Neuronal stem cell (in vitro differentiated cells): ENCODE data around the gene MARCKSL1.

ENCODE experiments used
- DNase-seq: peaks from one replicate; pipeline ENCODE4 v3.0.0-alpha.2; 2013; ENCODE audit warnings: low spot score
- H2AFZ ChIP-seq: one replicate; pipeline ENCODE4 v1.6.1; 2013; ENCODE audit warnings: mild to moderate bottlenecking, low read length, inconsistent platforms
- H2AK5ac ChIP-seq: 2 replicates; pipeline ENCODE4 v1.6.1; 2013; ENCODE audit warnings: low read depth, mild to moderate bottlenecking, inconsistent platforms, low read length, moderate library complexity, mixed read lengths
- H2BK120ac ChIP-seq: 2 replicates; pipeline ENCODE4 v1.6.1; 2013; ENCODE audit warnings: low read depth, mild to moderate bottlenecking, inconsistent platforms, low read length, moderate library complexity, mixed read lengths
- H2BK12ac ChIP-seq: one replicate; pipeline ENCODE4 v1.6.1; 2013; ENCODE audit warnings: low read length, inconsistent platforms
- H2BK15ac ChIP-seq: 2 replicates; pipeline ENCODE4 v1.6.1; 2013; ENCODE audit warnings: mild to moderate bottlenecking, low read length, inconsistent platforms, mixed read lengths
- H2BK5ac ChIP-seq: one replicate; pipeline ENCODE4 v1.6.1; 2013; ENCODE audit warnings: inconsistent platforms, mild to moderate bottlenecking, low read length, moderate library complexity
- H3K14ac ChIP-seq: one replicate; pipeline ENCODE4 v1.6.1; 2013; ENCODE audit warnings: low read length, inconsistent platforms
- H3K18ac ChIP-seq: 2 replicates; pipeline ENCODE4 v1.6.1; 2013; ENCODE audit warnings: low read length, inconsistent platforms
- H3K23ac ChIP-seq: 2 replicates; pipeline ENCODE4 v1.6.1; 2013; ENCODE audit warnings: low read depth, mild to moderate bottlenecking, mixed read lengths, low read length, inconsistent platforms; ENCODE audit not compliant: poor library complexity
- H3K27ac ChIP-seq: replicated peaks from 3 replicates; pipeline ENCODE4 v1.5.1; 2013; ENCODE audit warnings: low read length, inconsistent platforms
- H3K27me3 ChIP-seq, 3 experiments: 2 replicates each; pipeline ENCODE4 v1.6.1; 2013; ENCODE audit warnings: low read length in 3 of 3, mild to moderate bottlenecking in 2 of 3, inconsistent platforms in 1 of 3, low read depth in 1 of 3, mixed read lengths in 1 of 3, moderate library complexity in 1 of 3; ENCODE audit not compliant: control insufficient read depth in 3 of 3, insufficient read depth in 3 of 3
- H3K36me3 ChIP-seq, 2 donors: replicated peaks in 1 of 2; 2 replicates each; pipeline ENCODE4 v1.6.1; 2013; ENCODE audit warnings: low read length in 2 of 2; ENCODE audit not compliant: control insufficient read depth in 2 of 2, insufficient read depth in 2 of 2
- H3K4ac ChIP-seq: 2 replicates; pipeline ENCODE4 v1.6.1; 2013; ENCODE audit warnings: inconsistent platforms, mild to moderate bottlenecking, low read length, moderate library complexity
- H3K4me1 ChIP-seq, 2 donors: 1 replicate in 1 of 2; 2 replicates in 1 of 2; pipeline ENCODE4 v1.6.1; 2013; ENCODE audit warnings: low read length in 2 of 2, low read depth in 1 of 2; ENCODE audit not compliant: control insufficient read depth in 2 of 2, insufficient read depth in 1 of 2
- H3K4me2 ChIP-seq: one replicate; pipeline ENCODE4 v1.6.1; 2013; ENCODE audit warnings: mild to moderate bottlenecking, low read length, inconsistent platforms; ENCODE audit not compliant: insufficient read depth, poor library complexity, severe bottlenecking
- H3K4me3 ChIP-seq, 2 donors: 2 replicates each; pipeline ENCODE4 v1.5.1; 2013; ENCODE audit warnings: low read length in 2 of 2, mild to moderate bottlenecking in 2 of 2, inconsistent platforms in 1 of 2, moderate library complexity in 1 of 2
- H3K79me1 ChIP-seq: one replicate; pipeline ENCODE4 v1.6.1; 2013; ENCODE audit warnings: low read depth, mild to moderate bottlenecking, inconsistent platforms, low read length, moderate library complexity
- H3K9ac ChIP-seq: one replicate; pipeline ENCODE4 v1.6.1; 2013; ENCODE audit warnings: mild to moderate bottlenecking, low read depth, low read length, inconsistent platforms; ENCODE audit not compliant: poor library complexity
- H3K9me3 ChIP-seq, 2 donors: replicated peaks in 1 of 2; 2 replicates each; pipeline versions ENCODE3 to v1.6.1; 2013; ENCODE audit warnings: low read length in 2 of 2, mild to moderate bottlenecking in 2 of 2, inconsistent platforms in 1 of 2, low read depth in 1 of 2, mixed read lengths in 1 of 2, moderate library complexity in 1 of 2; ENCODE audit not compliant: control insufficient read depth in 2 of 2, insufficient read depth in 1 of 2
- H4K8ac ChIP-seq: one replicate; pipeline ENCODE4 v1.6.1; 2013; ENCODE audit warnings: low read depth, mild to moderate bottlenecking, inconsistent platforms, low read length, moderate library complexity
- H4K91ac ChIP-seq: one replicate; pipeline ENCODE4 v1.6.1; 2013; ENCODE audit warnings: low read length, low read depth, mild to moderate bottlenecking, inconsistent platforms; ENCODE audit not compliant: poor library complexity
- WGBS, 2 donors: extraction: QIAGEN DNeasy Blood & Tissue Kit; methylation state at CpG; one replicate each; pipeline ENCODE4 v1.1.7; 2013; ENCODE audit warnings: missing lambda C conversion rate in 2 of 2, mixed read lengths in 1 of 2; ENCODE audit not compliant: insufficient read length in 2 of 2, insufficient replicate concordance in 1 of 2; ENCODE audit errors: extremely low coverage in 2 of 2; 5-methylcytosine and 5-hydroxymethylcytosine counted together

MARCKSL1 gene

DNA sequence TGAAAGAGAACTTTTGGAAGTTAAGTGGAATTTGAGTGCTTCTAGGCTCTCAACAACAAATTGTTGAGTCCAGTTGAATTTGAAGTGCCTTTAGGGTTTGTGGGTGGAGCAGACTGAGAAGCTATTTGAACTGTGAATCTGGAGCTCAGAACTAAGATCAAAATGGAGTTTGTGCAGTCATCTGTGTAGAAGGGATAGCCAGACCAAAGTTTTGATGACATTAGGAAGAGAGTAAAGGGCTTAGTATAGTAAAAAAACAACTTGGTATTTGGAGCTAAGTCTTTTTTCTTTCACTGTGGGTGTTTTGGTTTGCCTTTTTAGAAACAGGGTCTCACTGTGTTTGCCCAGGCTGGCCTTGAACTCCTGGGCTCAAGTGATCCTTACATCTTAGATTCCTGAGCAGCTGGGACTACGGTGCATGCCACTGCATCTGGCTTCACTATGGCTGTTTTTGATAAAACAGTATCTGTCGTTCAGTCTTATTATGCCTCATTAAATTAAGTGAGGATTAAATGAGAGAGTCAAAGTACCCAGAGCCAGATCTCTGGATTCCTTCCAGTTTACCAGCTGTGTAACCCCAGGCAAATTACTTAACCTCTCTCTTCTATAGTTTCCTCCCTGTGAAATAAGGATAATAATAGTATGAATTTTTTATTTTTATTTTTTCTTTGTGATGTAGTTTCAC is 24.2 kb downstream of the MARCKSL1 start:
- Histone ChIP-seq H2BK120ac (no peak overlapping the region), H3K14ac (no peak overlapping the region), H3K9ac (no peak overlapping the region), H3K4me3 (no peak overlapping the region), H4K91ac (no peak overlapping the region), H2BK5ac (no peak overlapping the region), H3K9me3 (no peaks in the 10 kb centered on the region), H2BK15ac (no peak overlapping the region), H4K8ac (no peak overlapping the region), H3K23ac (no peak overlapping the region), H3K27me3 (no peaks in the 10 kb centered on the region), H3K18ac (no peak overlapping the region), H3K79me1 (peaks cover 4% of the 10 kb centered on the region), H2AK5ac (no peak overlapping the region), H3K4ac (no peak overlapping the region), H2AFZ (no peak overlapping the region), H2BK12ac (no peak overlapping the region), H3K4me2 (no peak overlapping the region), H3K36me3 (peaks cover 3 to 21% of the 10 kb centered on the region in 2 donors), H3K27ac (no peak overlapping the region), H3K4me1 (no peaks in the 10 kb centered on the region)
- no CpG with 5 or more reads among the region's 2 CpGs for WGBS, 2 donors
- DNase-seq, result no peak

DNA sequence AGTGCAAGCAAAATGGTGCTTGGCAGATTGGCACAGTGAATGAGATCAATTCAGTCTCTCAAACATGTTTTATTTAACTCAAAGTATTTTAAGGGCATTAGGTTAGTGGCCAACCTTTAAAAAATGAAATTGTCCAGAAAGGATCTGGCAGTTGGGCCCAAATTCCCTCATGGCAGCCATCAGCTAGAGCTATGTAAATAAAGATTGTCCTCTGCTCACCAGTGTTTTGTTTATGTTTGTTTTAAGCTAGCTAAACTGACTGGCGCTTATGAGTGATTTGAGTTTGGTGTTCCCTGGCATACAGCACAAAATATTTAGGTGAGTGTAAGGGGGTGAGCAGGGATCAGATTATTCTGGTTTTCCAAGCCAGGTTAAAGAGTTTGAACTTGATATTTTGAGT is 26.1 kb downstream of the MARCKSL1 start:
- Histone ChIP-seq H3K23ac (no peak overlapping the region), H3K79me1 (peaks cover 4% of the 10 kb centered on the region), H3K9ac (no peak overlapping the region), H3K14ac (no peak overlapping the region), H3K4ac (no peak overlapping the region), H2BK15ac (no peak overlapping the region), H4K8ac (no peak overlapping the region), H2BK5ac (no peak overlapping the region), H2AFZ (no peak overlapping the region), H3K9me3 (peaks cover 0 to 10% of the 10 kb centered on the region in 2 donors), H2BK12ac (no peak overlapping the region), H3K27me3 (no peaks in the 10 kb centered on the region), H2BK120ac (no peak overlapping the region), H3K4me2 (no peak overlapping the region), H3K4me3 (no peak overlapping the region), H3K18ac (no peak overlapping the region), H2AK5ac (no peak overlapping the region), H3K27ac (no peak overlapping the region), H3K4me1 (no peaks in the 10 kb centered on the region), H4K91ac (no peak overlapping the region), H3K36me3 (peaks cover 3 to 31% of the 10 kb centered on the region in 2 donors)
- WGBS, 2 donors, result no CpG with 5 or more reads among the region's 1 CpG
- DNase-seq, result no peak

DNA sequence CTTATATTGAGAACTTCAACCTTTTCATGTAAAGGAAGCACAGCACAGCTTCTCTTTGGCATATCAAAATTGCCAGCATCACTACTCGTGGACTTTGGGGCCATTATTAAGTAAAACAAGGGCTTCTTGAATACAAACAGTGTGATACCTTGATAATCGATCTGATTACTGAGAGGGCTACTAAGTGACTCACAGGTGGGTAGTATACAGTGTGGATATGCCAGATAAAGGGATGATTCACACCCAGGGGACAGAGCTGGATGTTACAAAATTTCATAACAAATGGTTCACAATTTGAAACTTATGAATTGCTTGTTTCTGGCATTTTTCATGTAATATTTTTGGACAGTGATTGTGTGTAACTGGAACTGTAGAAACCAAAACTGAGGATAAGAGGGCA is 28.7 kb downstream of the MARCKSL1 start:
- no peak overlapping the region for H3K4ac ChIP-seq
- H4K8ac ChIP-seq, result no peak overlapping the region
- peaks cover 0 to 24% of the 10 kb centered on the region in 2 donors for H3K9me3 ChIP-seq
- H2AK5ac ChIP-seq, result no peak overlapping the region
- no peak overlapping the region for H3K27ac ChIP-seq
- no peak overlapping the region for H2BK15ac ChIP-seq
- no peak overlapping the region for H2BK120ac ChIP-seq
- no peak overlapping the region for H3K4me3 ChIP-seq
- no peak overlapping the region for H3K4me2 ChIP-seq
- no peak overlapping the region for H2BK12ac ChIP-seq
- H3K9ac ChIP-seq, result no peak overlapping the region
- H4K91ac ChIP-seq, result no peak overlapping the region
- no CpG with 5 or more reads among the region's 2 CpGs for WGBS, 2 donors
- no peak for DNase-seq
- H3K4me1 ChIP-seq, result no peaks in the 10 kb centered on the region
- no peak overlapping the region for H2BK5ac ChIP-seq
- no peak overlapping the region for H3K23ac ChIP-seq
- H3K36me3 ChIP-seq, result peaks cover 18 to 53% of the 10 kb centered on the region in 2 donors
- H3K27me3 ChIP-seq, result no peaks in the 10 kb centered on the region
- no peak overlapping the region for H2AFZ ChIP-seq
- no peak overlapping the region for H3K14ac ChIP-seq
- no peak overlapping the region for H3K18ac ChIP-seq
- H3K79me1 ChIP-seq, result peaks cover 2% of the 10 kb centered on the region

DNA sequence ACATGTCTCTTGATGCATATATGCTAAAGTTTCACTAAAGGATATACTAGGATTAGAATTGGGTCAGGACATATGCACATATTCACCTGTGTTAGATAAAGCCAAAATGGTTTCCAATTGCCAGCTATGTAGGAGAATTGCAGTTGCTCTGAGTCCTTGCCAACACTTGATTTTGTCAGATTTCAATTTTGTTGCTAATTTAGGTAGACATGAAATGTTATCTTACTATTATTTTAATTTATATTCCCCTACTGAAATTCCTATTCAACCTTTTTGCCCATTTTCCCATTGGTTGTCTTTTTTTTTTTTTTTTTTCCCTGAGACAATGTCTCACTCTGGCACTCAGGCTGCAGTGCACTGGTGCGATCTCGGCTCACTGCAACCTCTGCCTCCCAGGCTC is 30.7 kb downstream of the MARCKSL1 start:
- no peak overlapping the region for H3K18ac ChIP-seq
- no peak overlapping the region for H3K27ac ChIP-seq
- H3K14ac ChIP-seq, result no peak overlapping the region
- no peaks in the 10 kb centered on the region for H3K27me3 ChIP-seq
- H3K4ac ChIP-seq, result no peak overlapping the region
- no peak overlapping the region for H2BK12ac ChIP-seq
- H4K8ac ChIP-seq, result no peak overlapping the region
- no peak for DNase-seq
- no peak overlapping the region for H3K23ac ChIP-seq
- H2AFZ ChIP-seq, result no peak overlapping the region
- no peak overlapping the region for H2BK120ac ChIP-seq
- H3K79me1 ChIP-seq, result peaks cover 2% of the 10 kb centered on the region
- H3K9ac ChIP-seq, result no peak overlapping the region
- H3K9me3 ChIP-seq, result peaks cover 0 to 24% of the 10 kb centered on the region in 2 donors
- no peak overlapping the region for H4K91ac ChIP-seq
- H3K36me3 ChIP-seq, result peaks cover 18 to 68% of the 10 kb centered on the region in 2 donors
- no peak overlapping the region for H3K4me2 ChIP-seq
- H2AK5ac ChIP-seq, result no peak overlapping the region
- H2BK5ac ChIP-seq, result no peak overlapping the region
- WGBS, 2 donors, result no CpG with 5 or more reads among the region's 2 CpGs
- no peak overlapping the region for H2BK15ac ChIP-seq
- H3K4me3 ChIP-seq, result no peak overlapping the region
- H3K4me1 ChIP-seq, result no peaks in the 10 kb centered on the region
